Measurements from ENCODE around the gene PRR33.
"Not testable (repeated sequence)": the region's sequence is repeated elsewhere in the genome, so short reads cannot be mapped to it uniquely, and the experiment has no call there.

PRR33 gene

DNA sequence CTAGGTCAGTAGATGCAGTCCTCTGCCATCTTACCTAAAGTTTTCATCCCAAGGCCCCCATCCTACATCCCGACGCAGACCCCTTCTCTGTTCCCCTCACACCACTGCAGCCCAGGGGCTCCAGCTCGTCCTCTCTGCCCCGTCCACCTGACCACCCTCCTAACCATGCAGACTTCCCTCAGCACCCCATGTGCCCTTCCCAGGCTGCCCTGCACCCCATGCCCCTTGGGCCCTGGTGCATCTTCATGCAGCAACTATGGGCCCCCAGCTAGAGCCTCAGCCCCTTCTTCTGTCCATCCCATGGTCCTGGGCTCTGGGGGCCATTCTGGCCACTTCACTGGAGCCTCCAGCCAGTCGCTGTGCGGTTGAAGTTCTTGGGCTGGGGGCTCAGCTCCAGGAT, 2.9 kb downstream of the PRR33 start:
- no peak for DNase-seq

DNA sequence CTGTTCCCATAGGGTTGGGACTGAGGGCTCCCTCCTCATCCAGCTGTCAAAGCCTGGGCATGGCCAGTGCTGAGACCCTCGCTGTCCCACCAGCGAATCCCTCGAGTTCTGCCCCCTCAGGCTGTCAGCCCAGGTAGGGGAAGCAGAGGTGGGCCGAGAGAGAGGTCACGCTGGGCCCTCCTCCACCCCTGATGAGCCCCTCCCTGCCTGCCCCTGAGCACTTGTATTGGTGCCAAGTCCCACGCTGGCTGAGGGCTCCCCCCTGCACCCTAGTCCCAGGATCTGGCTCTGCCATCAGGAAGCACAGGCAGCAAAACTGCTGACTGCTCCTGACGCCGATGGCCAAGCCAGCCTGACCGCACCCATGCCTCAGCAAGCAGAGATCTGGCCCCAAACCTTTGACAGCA, 3.3 kb downstream of the PRR33 start:
- no peak for DNase-seq

DNA sequence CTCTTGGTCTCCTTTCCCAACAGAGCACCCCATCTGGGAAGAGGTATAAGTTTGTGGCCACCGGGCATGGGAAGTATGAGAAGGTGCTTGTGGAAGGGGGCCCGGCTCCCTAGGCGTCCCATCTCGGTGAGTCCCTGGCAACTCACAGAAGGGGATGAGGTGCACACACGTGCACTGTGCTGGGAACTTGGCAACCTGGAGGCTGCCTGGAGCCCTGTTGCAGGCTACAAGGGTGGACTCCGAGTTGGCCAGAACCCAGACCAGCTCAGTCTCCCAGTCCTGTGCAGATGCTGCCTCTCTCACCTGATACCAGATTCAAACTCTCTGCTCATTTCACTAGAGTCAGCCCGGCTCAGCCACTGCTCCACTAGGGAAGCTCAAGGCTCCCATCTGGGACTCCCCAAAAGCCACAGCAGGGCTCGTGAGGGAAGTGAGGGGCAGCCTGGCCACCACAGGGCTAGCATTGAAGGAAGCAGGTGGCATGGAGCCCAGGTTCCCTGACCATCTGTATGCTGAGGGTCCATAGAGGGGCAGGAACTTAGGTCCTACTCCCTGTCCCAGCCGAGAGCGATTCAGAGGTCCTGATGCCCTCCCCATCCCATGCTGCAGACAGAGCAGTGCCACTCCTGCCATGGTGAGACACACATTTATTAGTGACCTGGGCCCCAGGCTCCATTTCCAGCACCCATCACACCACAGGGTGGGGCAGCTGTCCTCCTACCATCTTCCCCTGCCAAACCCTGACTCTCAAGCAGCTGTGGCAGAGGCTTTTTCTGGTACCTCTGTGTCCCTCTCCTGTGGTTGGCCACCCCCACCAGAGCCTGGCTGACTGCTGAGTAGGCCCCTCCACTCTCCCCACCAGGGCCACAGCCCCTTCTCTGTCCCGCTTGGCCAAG, 4.0 kb downstream of the PRR33 start:
- no peak for DNase-seq

DNA sequence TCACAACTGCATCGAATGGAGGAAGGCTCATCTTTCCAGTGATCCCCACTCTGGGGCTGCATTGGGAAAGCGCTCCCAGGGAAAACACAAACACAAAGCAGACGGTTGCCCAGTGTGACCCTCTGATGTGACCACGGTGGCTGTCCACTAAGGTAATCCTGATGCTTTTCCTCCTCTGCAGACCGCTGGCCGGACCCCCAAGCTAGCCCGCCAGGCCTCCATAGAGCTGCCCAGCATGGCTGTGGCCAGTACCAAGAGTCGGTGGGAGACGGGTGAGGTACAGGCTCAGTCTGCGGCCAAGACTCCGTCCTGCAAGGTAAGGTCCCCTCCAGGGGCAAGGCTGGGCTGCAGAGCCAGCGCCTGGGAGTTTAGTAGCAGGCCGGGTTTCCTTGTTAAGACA, 5.1 kb downstream of the PRR33 start:
- DNase-seq: not testable (repeated sequence)

DNA sequence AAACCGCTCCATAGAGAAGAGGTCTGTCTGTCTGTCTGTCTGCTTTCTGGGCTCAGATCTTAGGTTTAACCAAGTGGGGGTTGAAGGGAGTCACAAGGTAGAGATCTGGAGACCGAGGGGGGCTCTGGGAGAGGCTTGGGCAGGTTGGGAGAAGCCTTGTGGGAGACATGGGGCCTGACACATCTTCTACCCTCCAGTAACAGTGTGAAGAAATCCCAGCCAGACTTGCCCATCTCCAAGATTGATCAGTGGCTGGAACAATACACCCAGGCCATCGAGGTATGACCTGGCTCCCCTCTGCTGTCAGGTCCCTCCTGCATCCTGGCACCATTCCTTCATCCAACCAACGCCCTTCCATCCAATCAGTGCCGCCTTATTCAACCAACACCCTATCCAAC, 7.4 kb downstream of the PRR33 start:
- DNase-seq: no peak

DNA sequence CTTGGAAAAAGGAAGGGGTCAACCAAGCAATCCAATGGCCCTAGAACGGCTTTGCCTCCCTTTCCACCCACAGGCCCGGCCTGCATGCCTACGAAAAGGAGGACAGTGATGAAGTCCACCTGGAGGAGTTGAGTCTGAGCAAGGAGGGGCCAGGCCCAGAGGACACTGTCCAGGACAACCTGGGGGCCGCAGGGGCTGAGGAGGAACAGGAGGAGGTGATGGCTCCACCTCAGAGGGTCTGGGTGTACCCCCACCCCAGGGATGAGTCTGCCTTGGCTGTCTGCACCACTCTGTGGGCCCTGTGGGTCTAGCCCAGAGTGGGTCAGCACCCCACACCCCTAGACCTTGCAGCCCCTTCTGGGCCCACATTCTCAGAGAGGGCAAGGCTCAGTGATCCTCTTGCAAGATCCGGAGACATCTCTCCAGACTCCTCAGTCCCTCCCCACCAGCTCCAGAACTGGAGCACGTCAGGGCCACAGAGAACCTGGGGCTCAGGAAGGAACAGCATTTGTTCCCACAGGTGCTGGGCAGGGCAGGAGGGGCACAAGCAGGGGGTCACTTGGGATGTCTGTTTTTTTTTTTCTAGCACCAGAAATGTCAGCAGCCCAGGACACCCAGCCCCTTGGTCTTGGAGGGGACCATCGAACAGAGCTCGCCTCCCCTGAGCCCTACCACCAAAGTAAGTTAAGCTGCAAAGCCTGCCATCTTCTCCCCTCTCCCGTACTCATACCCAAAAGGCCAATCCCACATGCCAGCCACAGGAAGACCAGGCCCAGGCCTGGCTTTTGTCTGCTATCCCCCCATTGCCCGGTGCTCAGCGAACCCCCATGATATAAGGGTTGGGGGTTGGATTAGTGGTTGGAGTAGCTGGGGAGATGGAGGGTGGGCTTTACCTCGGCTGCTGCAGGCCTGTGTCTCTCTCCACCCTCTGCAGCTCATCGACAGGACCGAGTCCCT, 8.1 kb downstream of the PRR33 start:
- no peak for DNase-seq

DNA sequence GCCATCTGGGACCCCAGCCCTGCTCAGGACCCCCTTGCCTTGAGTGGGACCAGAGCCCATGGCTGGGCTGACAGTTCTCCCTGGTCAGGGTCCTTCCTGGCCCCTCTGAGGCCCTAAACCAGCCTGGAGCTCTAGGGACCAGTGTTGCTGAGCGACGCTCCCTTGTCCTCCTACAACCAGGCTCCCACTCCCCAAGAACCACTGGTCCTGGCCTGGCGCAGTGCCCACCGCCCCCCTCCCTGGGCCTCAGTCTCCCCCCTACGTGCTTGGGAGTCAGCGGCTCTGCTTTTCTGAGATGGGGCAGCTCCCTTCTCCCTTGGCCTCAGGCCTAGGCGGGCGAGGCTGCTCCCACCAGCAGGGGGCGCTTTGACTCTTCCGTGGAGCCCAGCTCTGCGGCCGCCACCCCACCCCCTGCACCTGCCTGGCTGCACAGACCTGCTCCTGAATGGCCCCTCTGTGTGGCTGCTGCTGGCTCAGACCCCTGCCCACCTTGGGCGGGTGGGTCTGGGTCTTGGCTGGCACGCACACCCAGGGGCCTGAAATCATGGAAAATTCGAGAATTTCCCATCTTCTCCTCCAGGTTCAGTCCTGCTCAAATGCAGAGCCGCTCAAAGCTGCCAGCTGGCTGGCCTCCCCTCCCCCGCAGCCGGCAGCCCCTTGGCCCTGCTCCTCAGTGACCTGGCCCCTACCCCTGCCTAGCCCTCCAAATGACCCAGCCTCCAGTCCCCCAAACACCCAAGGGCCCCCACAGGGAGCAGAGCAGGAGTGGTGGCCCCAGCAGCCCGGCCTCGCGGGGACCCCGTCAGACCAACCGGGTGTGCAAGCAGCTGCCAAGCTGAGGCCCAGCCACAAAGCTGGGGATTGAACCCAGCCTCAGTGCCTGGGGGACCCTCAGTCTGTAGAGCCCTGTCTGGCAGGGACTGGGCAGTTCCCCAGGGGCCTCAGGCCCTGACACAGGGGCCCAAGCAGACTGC, 9.1 kb downstream of the PRR33 start:
- peak; percentile 95 for DNase-seq

DNA sequence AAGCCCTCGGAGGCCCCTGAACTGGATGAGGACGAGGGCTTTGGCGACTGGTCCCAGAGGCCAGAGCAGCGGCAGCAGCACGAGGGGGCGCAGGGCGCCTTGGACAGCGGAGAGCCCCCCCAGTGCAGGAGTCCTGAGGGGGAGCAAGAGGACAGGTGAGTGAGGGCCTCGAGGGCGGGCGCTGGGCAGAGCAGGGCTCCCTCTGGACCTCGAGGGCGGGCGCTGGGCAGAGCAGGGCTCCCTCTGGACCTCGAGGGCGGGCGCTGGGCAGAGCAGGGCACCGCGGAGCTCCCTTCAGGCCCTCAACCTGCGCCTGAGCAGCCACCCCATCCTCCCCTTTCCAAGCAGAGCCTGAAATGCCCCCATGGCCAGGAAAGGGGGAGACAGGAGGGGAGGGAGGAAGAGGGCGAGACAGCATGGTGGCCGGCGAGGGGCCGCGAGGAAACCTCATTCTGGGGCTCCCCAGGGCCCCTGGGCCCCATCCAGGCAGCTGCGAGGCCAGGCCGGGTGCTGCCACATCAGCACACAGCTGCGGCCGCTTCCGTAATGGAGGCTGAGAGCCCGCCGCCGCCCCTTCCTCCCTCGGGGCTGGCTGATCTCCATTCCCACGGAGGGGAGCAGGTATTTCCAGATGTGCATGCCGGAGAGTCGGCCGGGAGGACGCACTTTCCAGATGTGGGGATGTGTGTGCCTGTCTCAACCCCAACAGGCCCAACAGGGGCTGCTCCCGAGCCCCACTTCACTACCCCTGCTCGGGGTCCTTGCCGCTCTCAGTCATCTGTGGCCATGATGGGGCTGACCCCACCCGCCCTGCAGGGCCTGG, 10.0 kb downstream of the PRR33 start:
- DNase-seq: peak; percentile 78

DNA sequence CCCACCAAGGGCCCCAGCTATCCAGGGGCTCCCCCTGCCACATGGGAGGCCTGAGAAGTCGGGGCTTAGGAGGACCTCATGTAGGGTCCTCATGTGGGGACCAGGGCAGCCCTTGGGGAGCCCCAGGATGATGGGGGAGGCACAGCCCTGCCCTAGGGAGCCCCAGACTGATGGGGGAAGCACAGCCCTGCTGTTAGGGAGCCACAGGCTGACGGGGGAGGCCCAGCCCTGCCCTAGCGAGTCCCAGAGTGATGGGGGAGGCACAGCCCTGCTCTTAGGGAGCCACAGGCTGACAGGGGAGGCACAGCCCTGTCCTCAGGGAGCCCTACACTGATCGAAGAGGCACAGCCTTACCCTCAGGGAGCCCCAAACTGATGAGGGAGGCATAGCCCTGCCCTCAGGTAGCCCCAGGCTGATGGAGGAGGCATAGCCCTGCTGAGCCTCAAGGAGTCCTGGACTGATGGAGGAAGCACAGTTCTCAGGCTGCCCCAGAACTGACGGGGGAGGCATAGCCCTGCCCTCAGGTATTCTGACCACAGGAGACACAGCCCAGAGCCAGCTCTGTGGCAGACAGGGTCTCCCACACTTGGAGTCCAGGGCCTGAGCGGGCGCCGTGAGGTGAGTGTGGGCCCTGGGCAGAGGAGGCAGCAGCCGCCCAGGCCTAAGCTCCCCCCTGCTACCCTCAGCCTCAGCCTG, 10.8 kb downstream of the PRR33 start:
- no peak for DNase-seq

DNA sequence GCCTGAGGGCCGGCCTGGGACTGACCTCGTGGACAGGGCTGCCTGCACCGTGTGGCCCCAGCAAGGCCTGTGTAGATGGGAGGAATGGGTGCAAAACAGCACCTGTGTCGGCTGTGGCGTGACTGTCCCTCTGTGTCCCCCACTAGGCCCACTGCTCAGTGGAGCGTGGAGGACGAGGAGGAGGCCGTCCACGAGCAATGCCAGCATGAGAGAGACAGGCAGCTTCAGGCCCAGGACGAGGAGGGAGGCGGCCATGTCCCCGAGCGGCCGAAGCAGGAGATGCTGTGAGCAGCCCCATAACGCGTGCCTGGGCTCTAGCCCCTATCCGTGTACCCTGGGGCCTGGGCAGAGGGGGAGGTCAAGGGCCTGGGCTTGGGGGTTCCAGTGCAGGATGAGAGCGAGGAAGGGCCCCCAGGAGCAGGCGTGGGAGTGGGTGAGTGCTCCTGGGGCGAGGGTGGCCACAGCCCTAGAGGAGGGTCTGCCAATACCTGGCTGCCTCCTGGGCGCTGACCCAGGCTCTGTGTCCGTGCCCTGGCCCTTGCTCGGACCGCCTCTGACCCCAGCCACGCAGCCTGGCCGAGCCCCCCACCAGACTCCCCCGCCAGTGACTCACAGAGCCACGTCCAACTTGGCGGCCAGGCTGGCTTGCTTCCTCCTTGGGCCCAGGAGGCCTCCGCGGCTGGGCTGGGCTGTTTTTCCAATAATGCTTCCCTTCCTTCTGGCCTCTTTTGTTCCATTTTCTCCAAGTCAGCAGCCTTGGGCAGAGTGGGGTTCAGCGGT, 11.6 kb downstream of the PRR33 start:
- no peak for DNase-seq

DNA sequence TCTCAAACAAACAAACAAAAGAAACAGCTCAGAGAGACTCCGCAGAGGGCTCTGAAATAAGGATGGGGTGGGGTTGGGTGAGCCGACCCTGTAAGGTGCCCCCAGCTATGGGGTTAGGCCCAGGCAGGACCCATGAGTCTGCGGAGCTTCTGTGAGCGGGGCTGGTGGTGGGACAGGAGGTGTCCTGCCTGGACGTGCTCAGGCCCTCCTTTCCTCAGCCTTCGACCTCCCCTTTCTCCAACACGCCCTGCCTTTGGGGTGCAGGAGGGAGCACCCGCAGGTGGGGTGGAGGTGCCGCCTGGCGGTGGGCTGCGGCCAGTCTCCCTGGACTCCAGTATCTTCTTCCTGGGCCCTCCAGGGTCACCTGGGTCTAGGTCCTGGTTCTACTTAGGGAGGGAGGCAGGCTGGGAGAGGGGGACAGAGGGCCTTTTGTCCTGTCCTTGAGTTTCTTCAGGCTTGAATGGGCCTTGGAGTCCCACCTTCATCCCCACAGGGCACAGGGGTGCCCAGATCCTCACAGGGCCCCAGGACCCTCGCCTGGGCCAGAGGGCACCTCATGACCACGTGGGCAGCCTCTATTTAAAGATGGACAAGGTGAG, 12.3 kb downstream of the PRR33 start:
- no peak for DNase-seq

DNA sequence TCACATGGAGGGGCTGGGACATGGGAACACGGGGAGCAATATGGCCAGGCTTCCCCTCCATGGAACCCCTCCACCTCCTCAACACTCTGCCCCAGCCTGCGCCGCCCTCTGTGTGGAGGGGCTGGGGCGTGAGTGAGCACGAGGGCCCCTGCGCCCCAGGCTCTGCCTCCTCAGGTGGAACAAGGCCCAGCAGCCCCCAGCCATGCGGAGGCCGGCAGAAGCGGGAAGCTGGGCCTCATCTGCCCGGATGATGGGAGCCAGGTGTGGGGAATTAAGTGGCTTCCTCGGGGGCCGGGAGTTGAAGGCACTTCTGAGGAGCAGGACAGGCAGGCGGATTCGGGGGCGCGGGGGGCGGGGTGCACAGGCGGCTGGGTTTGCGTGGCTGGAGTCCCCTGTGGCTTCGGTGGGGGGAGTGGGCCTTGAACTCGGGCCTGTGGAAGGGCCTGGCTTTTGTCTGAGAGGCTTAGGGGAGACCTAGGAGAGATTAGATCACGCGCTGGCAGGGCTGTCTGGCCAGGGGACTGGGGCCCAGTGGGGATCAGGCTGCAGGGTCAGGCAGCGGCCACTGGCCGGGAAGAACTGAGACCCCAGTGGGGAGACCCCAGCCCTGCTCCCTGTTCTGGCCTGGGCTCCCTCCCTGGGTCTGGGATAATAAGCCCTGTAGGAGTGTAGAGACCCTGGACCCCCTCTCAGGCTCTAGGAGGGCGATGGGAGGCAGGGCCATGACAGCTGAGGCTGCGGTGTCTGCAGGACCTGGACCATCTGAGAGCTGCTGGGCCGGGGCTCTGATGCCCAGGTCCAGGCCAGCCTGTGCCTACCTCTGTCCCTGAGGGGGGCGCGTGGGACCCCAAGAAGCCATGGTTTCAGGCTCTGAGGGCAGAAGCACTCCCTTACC, 13.3 kb downstream of the PRR33 start:
- peak; percentile 67 for DNase-seq

DNA sequence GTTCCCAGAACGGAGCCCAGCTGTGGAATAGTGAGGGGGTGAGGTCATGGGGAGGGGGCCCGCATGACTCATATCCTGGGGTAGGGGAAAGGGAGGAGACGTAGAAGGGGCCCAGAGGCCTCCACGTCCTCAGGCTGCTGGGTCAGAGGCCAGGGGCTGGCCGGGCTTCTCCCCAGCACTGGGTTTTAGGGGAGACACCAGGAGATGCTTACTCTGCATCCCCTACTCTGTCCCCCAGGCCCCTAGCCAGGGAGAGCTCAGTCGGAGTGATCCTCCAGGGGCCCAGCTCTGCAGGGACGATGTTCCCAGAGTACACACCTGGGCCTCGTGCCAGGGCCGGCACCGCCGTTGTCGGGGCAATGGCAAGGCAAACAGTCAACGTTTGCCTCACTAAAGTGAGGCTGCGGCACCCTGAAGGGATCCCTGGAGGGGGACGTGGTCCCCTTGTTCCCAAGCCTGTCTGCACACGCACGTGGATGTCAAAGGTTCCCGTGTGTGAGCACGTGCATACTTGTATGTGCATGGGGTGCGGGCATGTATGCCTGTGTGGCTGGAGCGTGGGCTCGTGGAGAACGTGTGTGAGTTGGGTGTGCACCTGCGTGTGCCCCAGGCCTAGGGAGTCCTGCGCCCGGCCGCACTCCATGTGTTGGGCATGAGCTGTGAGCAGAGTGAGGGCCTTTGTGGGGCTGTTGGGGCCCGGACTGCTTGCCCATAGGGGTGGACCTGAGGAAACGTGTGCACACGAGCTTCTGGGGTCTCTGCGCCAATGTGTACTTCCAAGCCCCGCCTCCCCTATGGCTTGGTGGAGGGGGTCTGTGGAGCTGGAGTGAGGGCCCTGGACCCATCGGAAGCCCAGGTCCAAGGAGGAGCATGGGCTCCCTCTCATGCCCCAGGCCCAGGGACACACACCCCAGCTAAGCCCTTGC, 14.2 kb downstream of the PRR33 start:
- DNase-seq: peak; percentile 58

DNA sequence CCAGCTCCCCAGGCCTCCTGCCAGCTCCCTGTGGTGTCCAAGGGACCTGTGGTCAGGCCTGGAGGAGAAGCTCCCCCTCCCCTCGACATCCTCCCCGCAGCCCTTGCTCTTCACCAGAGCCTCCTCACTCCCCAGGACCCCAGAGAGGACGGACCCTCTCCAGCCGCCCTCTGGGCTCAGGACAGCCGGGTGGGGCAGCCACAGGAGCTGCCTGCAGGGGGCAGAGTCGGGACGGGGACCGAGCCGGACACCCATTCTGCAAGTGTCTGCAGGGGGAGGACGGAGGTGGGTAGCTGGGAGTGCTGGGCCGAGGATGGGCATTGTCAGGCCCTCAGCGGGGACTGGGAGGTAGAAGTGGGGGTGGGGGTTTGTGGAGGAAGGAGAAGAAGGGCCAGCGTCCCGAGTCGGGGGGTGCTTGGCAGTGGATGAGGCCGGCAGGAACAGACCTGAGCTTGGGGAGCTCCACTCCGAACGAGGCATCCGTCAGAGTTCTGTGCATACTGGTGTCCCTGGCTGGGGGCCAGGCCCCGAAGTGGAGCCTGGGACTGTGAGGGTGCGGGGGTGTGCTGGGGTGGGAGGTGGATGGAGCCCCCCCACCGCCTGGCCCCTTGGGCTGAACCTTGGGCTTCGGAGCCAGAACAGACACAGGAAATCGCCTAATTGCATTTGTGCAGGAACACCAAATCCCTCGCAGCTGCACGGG, 15.2 kb downstream of the PRR33 start:
- peak; percentile 76 for DNase-seq

DNA sequence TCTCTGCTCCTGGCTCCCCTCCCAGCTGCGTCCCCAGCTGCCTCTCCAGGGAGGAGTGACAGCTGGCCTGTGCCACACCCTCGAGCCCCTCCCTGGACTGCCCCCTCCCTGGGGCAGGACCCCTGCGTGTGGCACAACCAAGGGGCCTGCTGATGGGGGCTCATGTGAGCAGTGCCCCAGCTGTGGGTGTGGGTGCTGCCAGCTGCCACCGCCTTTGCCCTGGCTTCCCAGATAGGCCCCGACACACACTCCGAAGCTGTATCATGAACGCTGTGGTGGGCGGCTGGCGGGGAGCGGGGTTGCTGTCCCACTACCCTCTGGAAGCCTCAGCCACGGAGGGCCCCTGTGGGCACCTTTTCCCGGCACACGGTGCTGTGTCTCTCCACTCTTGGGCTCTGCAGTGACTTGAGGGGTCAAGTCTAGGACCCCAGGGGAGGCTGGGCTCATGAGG, 15.8 kb downstream of the PRR33 start:
- not testable (repeated sequence) for DNase-seq

DNA sequence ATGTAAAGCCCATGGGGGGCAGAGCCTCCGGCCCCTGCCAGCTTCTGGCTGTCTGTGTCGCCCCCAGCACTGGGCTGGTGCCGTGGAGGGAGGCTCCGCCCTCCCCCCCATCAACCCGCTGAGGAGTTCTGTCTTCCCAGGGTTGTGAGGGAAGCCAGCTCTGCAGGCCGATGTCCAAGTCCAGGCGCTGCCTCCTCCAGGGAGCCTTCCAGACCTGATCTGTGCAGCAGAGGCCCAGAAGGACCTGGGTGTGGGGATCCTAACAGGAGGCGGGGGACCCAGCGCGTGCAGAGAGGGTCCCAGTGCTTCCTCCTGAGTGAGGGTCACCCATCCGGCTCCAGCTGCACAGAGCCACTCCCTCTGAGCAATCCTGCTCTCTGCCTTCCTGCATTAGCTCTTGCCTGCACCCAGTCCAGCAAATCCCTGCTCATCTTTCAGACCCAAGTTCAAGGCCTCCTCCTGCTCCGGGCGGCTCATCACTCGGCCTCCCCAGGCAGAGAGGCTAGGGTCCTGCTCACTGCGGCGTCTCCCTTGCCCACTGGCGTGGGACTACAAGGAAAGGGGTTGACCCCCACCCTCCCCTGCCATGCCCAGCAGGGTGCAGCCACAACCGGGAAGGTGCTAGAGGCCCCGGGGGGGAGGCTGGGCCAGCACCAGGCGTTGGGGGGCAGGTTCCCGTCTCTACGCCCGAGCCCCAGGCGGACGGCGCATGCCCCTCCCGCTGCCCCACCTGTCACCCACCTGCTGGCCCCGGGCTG, 16.4 kb downstream of the PRR33 start:
- no peak for DNase-seq

Data from eye (tissue), 1 donor.